Spleen (tissue), 11 donors: Measurements from ENCODE around the gene TAF8. TPM values are rescaled to one million over a fixed set of nuclear protein-coding genes. Genes with fewer than 3 reads are reported as not detected.

Source experiments
- DNase-seq: peaks from one replicate; pipeline ENCODE4 v3.0.0-alpha.2; 2020
- H3K27ac ChIP-seq, 8 donors: fragments of 200-600 bp; sonication (generic) in 7 of 8; 1 replicate in 4 of 8; 2 replicates in 4 of 8; pipeline versions ENCODE4 v1.5.0 to v1.8.0; 2016 to 2021; ENCODE audit warnings: inconsistent platforms in 4 of 8, mild to moderate bottlenecking in 4 of 8, moderate library complexity in 1 of 8
- H3K27me3 ChIP-seq, 7 donors: fragments of 200-600 bp; sonication (generic) in 6 of 7; replicated peaks in 1 of 7; 1 replicate in 4 of 7; 2 replicates in 3 of 7; pipeline versions ENCODE4 v1.5.0 to v1.8.0; 2016 to 2021; ENCODE audit warnings: inconsistent platforms in 3 of 7, mild to moderate bottlenecking in 1 of 7
- H3K36me3 ChIP-seq, 6 donors: fragments of 200-600 bp; sonication (generic) in 5 of 6; 1 replicate in 4 of 6; 2 replicates in 2 of 6; pipeline versions ENCODE4 v1.5.0 to v1.8.0; 2016 to 2021; ENCODE audit warnings: inconsistent platforms in 2 of 6
- H3K4me1 ChIP-seq, 6 donors: fragments of 200-600 bp; sonication (generic) in 5 of 6; 1 replicate in 3 of 6; 2 replicates in 3 of 6; pipeline versions ENCODE4 v1.5.0 to v1.8.0; 2016 to 2021; ENCODE audit warnings: inconsistent platforms in 3 of 6
- H3K4me3 ChIP-seq, 8 donors: fragments of 200-600 bp; sonication (generic) in 7 of 8; 1 replicate in 4 of 8; 2 replicates in 4 of 8; pipeline versions ENCODE4 v1.5.0 to v1.8.0; 2016 to 2021; ENCODE audit warnings: inconsistent platforms in 4 of 8, mild to moderate bottlenecking in 4 of 8, moderate library complexity in 2 of 8
- H3K9me3 ChIP-seq, 8 donors: fragments of 200-600 bp; sonication (generic) in 7 of 8; 1 replicate in 4 of 8; 2 replicates in 4 of 8; pipeline versions ENCODE4 v1.5.0 to v1.8.0; 2016 to 2021; ENCODE audit warnings: inconsistent platforms in 4 of 8
- CTCF ChIP-seq, 11 experiments: fragments of 200-600 bp in 7 of 11; fragments of 450-650 bp in 4 of 11; sonication (generic) in 4 of 11; IDR thresholded peaks in 8 of 11; conservative IDR thresholded peaks in 3 of 11; 1 replicate in 7 of 11; 2 replicates in 4 of 11; pipeline versions ENCODE4 v1.4.0 to v1.8.0; 2016 to 2021; ENCODE audit warnings: antibody characterized with exemption in 11 of 11, inconsistent platforms in 4 of 11, mild to moderate bottlenecking in 1 of 11
- POLR2A ChIP-seq, 3 donors: fragments of 450-650 bp; IDR thresholded peaks; one replicate each; pipeline ENCODE4 v1.5.1; 2017; ENCODE audit warnings: antibody characterized with exemption in 3 of 3, mild to moderate bottlenecking in 1 of 3
- POLR2AphosphoS5 ChIP-seq, 3 donors: sonication (generic); formaldehyde crosslinking; IDR thresholded peaks; one replicate each; pipeline ENCODE4 v1.5.1; 2017; ENCODE audit warnings: antibody characterized with exemption in 3 of 3
- WGBS, 5 donors: extraction: QIAGEN DNeasy Blood & Tissue Kit in 3 of 5; methylation state at CpG; one replicate each; pipeline versions ENCODE4 v1.1.5 to v1.1.7; 2013 to 2018; 5-methylcytosine and 5-hydroxymethylcytosine counted together
- intact Hi-C: fragments of 100-400 bp; cut with DNase I; formaldehyde crosslinking; loops from one replicate; pipeline ENCODE4 v1.15.0; 2023; ENCODE audit warnings: low total_unique reads
- polyA plus RNA-seq, 3 donors: library from polyadenylated mRNA; stranded (reverse); fragments of 200-250 nt; gene quantifications; one replicate each; pipeline ENCODE4 v1.2.1, GENCODE V29; 2013
- total RNA-seq, 7 donors: library from RNA; depleted of rRNA in 3 of 7; stranded (reverse); fragments of >200 nt in 3 of 7; fragmentation: NEBNext Ultra II Directional in 4 of 7; extraction: Animal tissue kit (Norgen Biotek cat#: 25700) in 4 of 7; gene quantifications; one replicate each; pipeline versions ENCODE4 v1.1.0 to v1.2.1, GENCODE V29; 2016 to 2021
- donor health status: healthy with polysubstance abuse.
- donor health status: DM: no; HTN: no; CAD: no; lungs with moderate emphysema.
- donor health status: DM: no; HTN: no; CAD: no.
- donor health status: Bipolar disorder and iron deficiency.
- donor health status: healthy.
- donor health status: DM: no; HTN: no; CAD: no.
- donor health status: DM: yes; HTN: yes; CAD: no.

TAF8 gene
- total and polyA plus RNA-seq, 10 donors = 8.2 to 56.3 (median 35.4) TPM

- no peak for DNase-seq
- TF ChIP-seq POLR2A (IDR thresholded peaks at IDR 0.05) (no peak), CTCF (IDR thresholded peaks at IDR 0.05 in 8 of 11, conservative IDR thresholded peaks at IDR 0.05 in 3 of 11) (no peak), POLR2AphosphoS5 (IDR thresholded peaks at IDR 0.05) (no peak)
- H3K4me3 ChIP-seq = no peak overlapping the region
- no peaks in the 10 kb centered on the region for H3K9me3 ChIP-seq
- H3K27ac ChIP-seq = no peak overlapping the region
- 72 to 95% (median 89%) methylated on average over 2 of the region's 2 CpGs for WGBS, 5 donors
- no peaks in the 10 kb centered on the region for H3K36me3 ChIP-seq
- intact Hi-C loops = no loop called here
- no peaks in the 10 kb centered on the region for H3K27me3 ChIP-seq
- H3K4me1 ChIP-seq = peaks cover 0 to 7% (median 0%) of the 10 kb centered on the region in 6 donors
These were observed 79.0 kb downstream of the TAF8 start for GRCh38 chr6:42129360-42129676.

GRCh38 chr6:42131531-42131930, 81.2 kb downstream of the TAF8 start:
- no peak for TF ChIP-seq POLR2A (IDR thresholded peaks at IDR 0.05)
- no peak for TF ChIP-seq POLR2AphosphoS5 (IDR thresholded peaks at IDR 0.05)
- TF ChIP-seq CTCF (IDR thresholded peaks at IDR 0.05 in 8 of 11, conservative IDR thresholded peaks at IDR 0.05 in 3 of 11) = no peak
- H3K9me3 ChIP-seq = no peaks in the 10 kb centered on the region
- H3K27me3 ChIP-seq = no peaks in the 10 kb centered on the region
- H3K4me1 ChIP-seq = peaks cover 0 to 7% (median 0%) of the 10 kb centered on the region in 6 donors
- DNase-seq = no peak
- no peak overlapping the region for H3K4me3 ChIP-seq
- H3K36me3 ChIP-seq = no peaks in the 10 kb centered on the region
- 83 to 92% (median 87%) methylated on average over 11 of the region's 11 CpGs for WGBS, 5 donors
- no peak overlapping the region for H3K27ac ChIP-seq
- intact Hi-C loops = no loop called here

- no peak overlapping the region for H3K27ac ChIP-seq
- H3K9me3 ChIP-seq = no peaks in the 10 kb centered on the region
- H3K4me1 ChIP-seq = peaks cover 0 to 3% (median under 1%) of the 10 kb centered on the region in 6 donors
- no peaks in the 10 kb centered on the region for H3K27me3 ChIP-seq
- intact Hi-C loops = no loop called here
- no peak overlapping the region for H3K4me3 ChIP-seq
- no peaks in the 10 kb centered on the region for H3K36me3 ChIP-seq
- WGBS, 5 donors = 83 to 92% (median 85%) methylated on average over 4 of the region's 4 CpGs
- no peak for DNase-seq
- TF ChIP-seq POLR2AphosphoS5 (IDR thresholded peaks at IDR 0.05) = no peak
- no peak for TF ChIP-seq CTCF (IDR thresholded peaks at IDR 0.05 in 8 of 11, conservative IDR thresholded peaks at IDR 0.05 in 3 of 11)
- no peak for TF ChIP-seq POLR2A (IDR thresholded peaks at IDR 0.05)
These were observed 83.6 kb downstream of the TAF8 start for GRCh38 chr6:42133926-42134325.

GRCh38 chr6:42135161-42135560, 84.8 kb downstream of the TAF8 start:
- WGBS, 5 donors = 85 to 95% (median 91%) methylated on average over 11 to 12 of the region's 12 CpGs
- intact Hi-C loops = no loop called here
- Histone ChIP-seq H3K9me3 (no peaks in the 10 kb centered on the region), H3K36me3 (no peaks in the 10 kb centered on the region), H3K27me3 (no peaks in the 10 kb centered on the region), H3K27ac (no peak overlapping the region), H3K4me1 (peaks cover 0 to 7% (median 3%) of the 10 kb centered on the region in 6 donors), H3K4me3 (no peak overlapping the region)
- TF ChIP-seq CTCF (IDR thresholded peaks at IDR 0.05 in 8 of 11, conservative IDR thresholded peaks at IDR 0.05 in 3 of 11) = no peak
- TF ChIP-seq POLR2A (IDR thresholded peaks at IDR 0.05) = no peak
- no peak for TF ChIP-seq POLR2AphosphoS5 (IDR thresholded peaks at IDR 0.05)
- no peak for DNase-seq
